NB4 (cell line): ENCODE measurements around the gene SLC25A53.
"Not testable (repeated sequence)": the region's sequence is repeated elsewhere in the genome, so short reads cannot be mapped to it uniquely, and the experiment has no call there.

Source experiments
- MYC ChIP-seq: IDR thresholded peaks from 2 replicates; pipeline ENCODE4 v1.6.1; 2011; ENCODE audit warnings: low read depth, low read length
- POLR2A ChIP-seq: IDR thresholded peaks from 2 replicates; pipeline ENCODE4 v1.6.1; 2011; ENCODE audit warnings: mild to moderate bottlenecking; ENCODE audit not compliant: insufficient read length; ENCODE audit errors: extremely low read depth
- TF ChIP-seq, protein P1 (sequence below): IDR thresholded peaks from one replicate; pipeline ENCODE4 v1.5.1; 2012; ENCODE audit warnings: low read depth, low read length
- TF ChIP-seq, protein P2 (sequence below): IDR thresholded peaks from 2 replicates; pipeline ENCODE4 v1.6.1; 2011; ENCODE audit warnings: low read depth, low read length

- TF ChIP-seq, protein P1, sequence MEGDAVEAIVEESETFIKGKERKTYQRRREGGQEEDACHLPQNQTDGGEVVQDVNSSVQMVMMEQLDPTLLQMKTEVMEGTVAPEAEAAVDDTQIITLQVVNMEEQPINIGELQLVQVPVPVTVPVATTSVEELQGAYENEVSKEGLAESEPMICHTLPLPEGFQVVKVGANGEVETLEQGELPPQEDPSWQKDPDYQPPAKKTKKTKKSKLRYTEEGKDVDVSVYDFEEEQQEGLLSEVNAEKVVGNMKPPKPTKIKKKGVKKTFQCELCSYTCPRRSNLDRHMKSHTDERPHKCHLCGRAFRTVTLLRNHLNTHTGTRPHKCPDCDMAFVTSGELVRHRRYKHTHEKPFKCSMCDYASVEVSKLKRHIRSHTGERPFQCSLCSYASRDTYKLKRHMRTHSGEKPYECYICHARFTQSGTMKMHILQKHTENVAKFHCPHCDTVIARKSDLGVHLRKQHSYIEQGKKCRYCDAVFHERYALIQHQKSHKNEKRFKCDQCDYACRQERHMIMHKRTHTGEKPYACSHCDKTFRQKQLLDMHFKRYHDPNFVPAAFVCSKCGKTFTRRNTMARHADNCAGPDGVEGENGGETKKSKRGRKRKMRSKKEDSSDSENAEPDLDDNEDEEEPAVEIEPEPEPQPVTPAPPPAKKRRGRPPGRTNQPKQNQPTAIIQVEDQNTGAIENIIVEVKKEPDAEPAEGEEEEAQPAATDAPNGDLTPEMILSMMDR, result not testable (repeated sequence)
- not testable (repeated sequence) for TF ChIP-seq POLR2A, MYC
- TF ChIP-seq, protein P2, sequence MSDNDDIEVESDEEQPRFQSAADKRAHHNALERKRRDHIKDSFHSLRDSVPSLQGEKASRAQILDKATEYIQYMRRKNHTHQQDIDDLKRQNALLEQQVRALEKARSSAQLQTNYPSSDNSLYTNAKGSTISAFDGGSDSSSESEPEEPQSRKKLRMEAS, result not testable (repeated sequence)
Observed at GRCh38 chrX:104054956-104055355, 101.9 kb downstream of the SLC25A53 start.
